Midbrain (tissue), 1 donor: Measurements from ENCODE around the gene TBC1D32.
A peak's percentile ranks its signal among the peaks of the same experiment; 100 is the strongest.
"Not testable (repeated sequence)": the region's sequence is repeated elsewhere in the genome, so short reads cannot be mapped to it uniquely, and the experiment has no call there.

Source experiments
- DNase-seq: peaks from one replicate; lab custom pipeline; 2025; lab: John Stamatoyannopoulos, UW

TBC1D32 gene

GRCh38 chr6:121106962-121107361 is 227.3 kb downstream of the TBC1D32 start:
- DNase-seq: no peak

GRCh38 chr6:121105461-121105860 is 228.8 kb downstream of the TBC1D32 start:
- no peak for DNase-seq

- no peak for DNase-seq
Observed at GRCh38 chr6:121093928-121094327, 240.4 kb downstream of the TBC1D32 start.

- DNase-seq: no peak
Observed at GRCh38 chr6:121090492-121090891, 243.8 kb downstream of the TBC1D32 start.

GRCh38 chr6:121086876-121087275 is 247.4 kb downstream of the TBC1D32 start:
- no peak for DNase-seq

- DNase-seq: no peak
Observed at GRCh38 chr6:121076119-121076518, 258.2 kb downstream of the TBC1D32 start.

- DNase-seq: not testable (repeated sequence)
Observed at GRCh38 chr6:121068749-121069148, 265.5 kb downstream of the TBC1D32 start.

GRCh38 chr6:121067381-121067780 is 266.9 kb downstream of the TBC1D32 start:
- no peak for DNase-seq

- DNase-seq: no peak
Observed at GRCh38 chr6:121064345-121064744, 269.9 kb downstream of the TBC1D32 start.

- peak; percentile 65 for DNase-seq
Observed at GRCh38 chr6:121055572-121056163, 278.6 kb downstream of the TBC1D32 start.

GRCh38 chr6:121048593-121048992 is 285.7 kb downstream of the TBC1D32 start:
- not testable (repeated sequence) for DNase-seq

GRCh38 chr6:121044905-121045304 is 289.4 kb downstream of the TBC1D32 start:
- not testable (repeated sequence) for DNase-seq

GRCh38 chr6:121043706-121044105 is 290.6 kb downstream of the TBC1D32 start:
- DNase-seq: not testable (repeated sequence)

- DNase-seq: not testable (repeated sequence)
Observed at GRCh38 chr6:121043211-121043610, 291.1 kb downstream of the TBC1D32 start.

- DNase-seq: peak; percentile 7
Observed at GRCh38 chr6:121042766-121043165, 291.5 kb downstream of the TBC1D32 start.

GRCh38 chr6:121040831-121041230 is 293.4 kb downstream of the TBC1D32 start:
- no peak for DNase-seq

- DNase-seq: no peak
Observed at GRCh38 chr6:121033091-121033490, 301.2 kb downstream of the TBC1D32 start.

GRCh38 chr6:121032268-121033006 is 301.8 kb downstream of the TBC1D32 start:
- DNase-seq: no peak
